HG03469 (cell line): ENCODE measurements around the gene EVI5.

Source experiments
- ATAC-seq: cut with Tn5 transposase; IDR thresholded peaks from one replicate; pipeline ENCODE4 v1.9.1; 2021; ENCODE audit warnings: mild to moderate bottlenecking, moderate library complexity, moderate number of reproducible peaks; ENCODE audit not compliant: unreplicated experiment

Gene EVI5

GRCh38 chr1:92784639-92785500 lies at the start of gene EVI5:
Gene EVI5 (minus strand): TSS chr1:92785108. CDS start chr1:92736546, 48,562 bp downstream.
- peak; percentile 90 for ATAC-seq

- ATAC-seq = no peak
Observed at GRCh38 chr1:92834617-92835016, 49.7 kb upstream of the EVI5 start.

GRCh38 chr1:92833840-92834239 lies 48.9 kb upstream of the EVI5 start:
- ATAC-seq = no peak

- ATAC-seq = no peak
Observed at GRCh38 chr1:92832537-92833114, 47.7 kb upstream of the EVI5 start.

- ATAC-seq = peak; percentile 93
Observed at GRCh38 chr1:92831762-92832536, 47.0 kb upstream of the EVI5 start, which contains the start of gene RPL5. Gene RPL5 (plus strand): TSS chr1:92832040. CDS start chr1:92832115, 75 bp downstream.

GRCh38 chr1:92831368-92831761 lies 46.5 kb upstream of the EVI5 start:
- ATAC-seq = no peak

GRCh38 chr1:92826792-92827191 lies 41.9 kb upstream of the EVI5 start:
- ATAC-seq = no peak

- ATAC-seq = no peak
Observed at GRCh38 chr1:92822879-92823278, 38.0 kb upstream of the EVI5 start.

GRCh38 chr1:92820551-92820950 lies 35.6 kb upstream of the EVI5 start:
- ATAC-seq = no peak

GRCh38 chr1:92820024-92820423 lies 35.1 kb upstream of the EVI5 start:
- ATAC-seq = no peak

- ATAC-seq = no peak
Observed at GRCh38 chr1:92817986-92818764, 33.3 kb upstream of the EVI5 start.

GRCh38 chr1:92817137-92817697 lies 32.3 kb upstream of the EVI5 start:
- no peak for ATAC-seq

GRCh38 chr1:92816732-92817131 lies 31.8 kb upstream of the EVI5 start:
- ATAC-seq = no peak

- no peak for ATAC-seq
Observed at GRCh38 chr1:92808381-92808780, 23.5 kb upstream of the EVI5 start.

- no peak for ATAC-seq
Observed at GRCh38 chr1:92805216-92805615, 20.3 kb upstream of the EVI5 start.

- ATAC-seq = peak; percentile 72
Observed at GRCh38 chr1:92804721-92805201, 19.9 kb upstream of the EVI5 start.

- ATAC-seq = no peak
Observed at GRCh38 chr1:92803140-92803887, 18.4 kb upstream of the EVI5 start.

GRCh38 chr1:92797961-92798360 lies 13.1 kb upstream of the EVI5 start:
- no peak for ATAC-seq

- ATAC-seq = no peak
Observed at GRCh38 chr1:92797297-92797696, 12.4 kb upstream of the EVI5 start.

- no peak for ATAC-seq
Observed at GRCh38 chr1:92795166-92795565, 10.3 kb upstream of the EVI5 start.
